Hepatocyte (in vitro differentiated cells): ENCODE measurements around the gene ZFYVE16.

Experiments
- CTCF ChIP-seq: fragments of 200-600 bp; sonication (generic); IDR thresholded peaks from 2 replicates; pipeline ENCODE4 v1.5.1; 2016; ENCODE audit warnings: antibody characterized with exemption, mild to moderate bottlenecking; ENCODE audit not compliant: poor library complexity
- EZH2 ChIP-seq: fragments of 200-600 bp; sonication (generic); IDR thresholded peaks from 2 replicates; pipeline ENCODE4 v1.6.1; 2016; ENCODE audit warnings: antibody characterized with exemption, mild to moderate bottlenecking, borderline replicate concordance
- EZH2phosphoT487 ChIP-seq: fragments of 200-600 bp; sonication (generic); IDR thresholded peaks from one replicate; pipeline ENCODE4 v1.6.1; 2018; ENCODE audit warnings: antibody characterized with exemption, mild to moderate bottlenecking, low read depth, moderate library complexity; ENCODE audit not compliant: unreplicated experiment, severe bottlenecking

- TF ChIP-seq CTCF (no peak), EZH2phosphoT487 (no peak), EZH2 (no peak)
Observed at GRCh38 chr5:80508844-80509243, 101.0 kb downstream of the ZFYVE16 start.
